ENCODE measurements around the gene ELN.
"Not testable (repeated sequence)": the region's sequence is repeated elsewhere in the genome, so short reads cannot be mapped to it uniquely, and the experiment has no call there.

Gene ELN

DNA sequence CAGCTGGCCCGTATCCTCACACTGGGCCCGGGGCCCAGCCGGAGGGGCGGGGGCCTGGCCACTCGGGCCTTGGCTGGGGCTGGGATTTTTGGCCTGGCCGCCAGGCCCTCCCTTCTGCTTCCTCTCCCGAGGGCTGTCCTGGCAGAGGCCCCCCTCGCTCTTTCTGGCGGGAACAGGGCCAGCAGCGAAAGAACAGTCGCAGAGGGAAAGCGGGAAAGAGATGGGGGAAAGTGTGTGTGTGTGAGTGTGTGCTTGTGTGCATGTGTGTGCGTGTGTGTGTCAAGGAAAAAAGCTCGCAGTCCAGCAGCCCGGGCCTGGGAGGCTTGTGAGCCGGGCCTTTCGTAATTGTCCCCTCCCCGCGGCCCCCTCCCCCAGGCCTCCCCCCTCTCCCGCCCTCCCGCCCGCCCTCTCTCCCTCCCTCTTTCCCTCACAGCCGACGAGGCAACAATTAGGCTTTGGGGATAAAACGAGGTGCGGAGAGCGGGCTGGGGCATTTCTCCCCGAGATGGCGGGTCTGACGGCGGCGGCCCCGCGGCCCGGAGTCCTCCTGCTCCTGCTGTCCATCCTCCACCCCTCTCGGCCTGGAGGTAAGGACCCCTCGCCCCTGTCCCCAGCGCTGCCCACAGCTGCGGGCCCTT is at the start of gene ELN:
Gene ELN (plus strand): TSS at position 491 of the 638 bp plus-strand sequence. CDS start 15 bp downstream, at position 506.
- DNase-seq (ENCODE audit: low read depth) = no peak

DNA sequence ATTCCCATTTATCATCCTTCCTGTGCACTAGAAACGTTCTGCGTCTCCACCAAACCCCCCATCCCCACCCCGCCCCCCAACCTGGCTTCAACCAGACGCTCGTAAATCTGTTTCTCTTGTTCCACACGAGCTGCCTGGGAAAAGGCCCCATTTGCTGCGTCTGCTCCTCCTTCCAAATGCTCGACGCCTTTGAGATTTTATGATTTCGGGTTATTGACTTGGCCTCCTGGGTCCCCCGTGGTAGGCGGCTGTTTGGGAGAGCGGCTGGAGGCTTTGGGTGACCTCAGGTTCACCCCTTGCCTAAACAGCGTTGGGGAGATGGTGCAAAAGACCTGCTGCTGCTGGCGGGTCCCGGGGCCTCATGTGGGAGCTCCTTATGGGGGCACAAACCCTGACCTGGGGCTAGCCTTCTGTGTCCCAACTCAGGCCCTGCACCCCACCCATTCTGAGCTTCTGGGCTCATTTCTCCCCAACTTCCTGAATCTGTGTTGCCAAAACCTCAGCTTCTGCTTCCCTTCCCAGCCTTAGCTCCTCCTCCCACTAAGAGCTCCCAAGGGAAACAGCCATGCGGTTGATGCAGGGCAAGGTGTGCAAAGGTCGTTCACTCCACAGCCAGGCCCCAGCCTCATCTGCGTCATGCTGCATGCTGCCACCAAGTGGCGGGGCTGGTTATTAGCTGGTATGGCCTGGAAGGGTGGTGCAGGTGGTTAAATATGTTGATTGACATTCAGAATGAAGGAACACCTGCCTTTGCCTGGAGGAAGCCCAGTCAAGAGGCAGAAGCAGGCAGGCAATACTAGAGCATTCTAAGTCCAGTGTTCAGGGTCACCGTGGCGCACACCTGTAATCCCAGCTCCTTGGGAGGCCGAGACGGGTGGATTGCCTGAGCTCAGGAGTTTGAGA is 49.1 kb upstream of the ELN start:
- DNase-seq (ENCODE audit: low read depth) = no peak

DNA sequence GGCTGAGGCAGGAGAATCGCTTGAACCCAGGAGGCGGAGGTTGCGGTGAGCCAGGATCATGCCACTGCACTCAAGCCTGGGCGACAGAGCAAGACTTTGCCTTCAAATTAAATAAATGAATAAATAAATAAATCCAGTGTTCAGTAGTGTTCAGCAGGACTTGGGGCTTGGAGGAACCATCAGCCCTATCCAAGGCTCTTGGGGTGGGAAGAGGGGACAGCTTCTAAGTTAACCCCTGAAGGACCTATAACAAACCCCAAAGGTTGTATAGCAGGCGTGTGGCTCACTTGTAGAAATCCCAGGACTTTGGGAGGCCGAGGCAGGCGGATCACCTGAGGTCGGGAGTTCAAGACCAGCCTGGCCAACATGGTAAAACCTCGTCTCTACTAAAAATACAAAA is 48.3 kb upstream of the ELN start:
- DNase-seq (ENCODE audit: low read depth) = not testable (repeated sequence)

DNA sequence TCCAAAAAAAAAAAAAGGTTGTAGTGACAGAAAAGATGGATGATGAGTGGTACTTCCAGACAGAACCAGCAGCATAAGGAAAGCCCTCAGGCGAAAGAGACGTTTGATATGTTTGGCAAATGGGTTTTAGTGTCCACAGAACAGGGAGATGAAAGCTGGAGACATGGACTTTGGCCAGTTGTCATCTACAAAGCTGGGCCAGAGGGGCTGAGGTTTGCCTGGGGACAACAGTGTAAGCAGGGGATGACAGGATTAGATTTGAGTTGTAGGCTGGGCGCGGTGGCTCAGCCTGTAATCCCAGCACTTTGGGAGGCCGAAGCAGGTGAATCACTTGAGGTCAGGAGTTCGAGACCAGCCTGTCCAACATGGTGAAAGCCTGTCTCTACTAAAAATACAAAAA is 47.8 kb upstream of the ELN start:
- no peak for DNase-seq (ENCODE audit: low read depth)

DNA sequence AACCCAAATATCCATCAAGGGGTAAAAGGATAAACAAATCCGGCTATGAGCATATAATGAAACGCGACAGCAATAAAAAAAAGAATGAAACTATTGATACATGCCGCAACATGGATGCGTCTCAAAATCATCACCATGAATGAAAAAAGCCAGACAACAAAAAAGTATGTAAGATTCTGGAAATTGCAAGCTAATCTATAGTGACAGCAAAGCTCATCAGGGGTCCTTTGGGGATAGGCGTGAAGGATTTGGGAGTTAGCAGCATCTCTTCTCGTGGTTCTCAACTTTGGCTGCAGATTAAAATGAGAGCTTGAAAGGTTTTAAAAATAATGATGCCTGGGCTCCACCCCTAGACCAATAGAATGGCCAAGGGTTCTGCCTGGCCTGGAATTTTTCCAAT is 46.0 kb upstream of the ELN start:
- no peak for DNase-seq (ENCODE audit: low read depth)

DNA sequence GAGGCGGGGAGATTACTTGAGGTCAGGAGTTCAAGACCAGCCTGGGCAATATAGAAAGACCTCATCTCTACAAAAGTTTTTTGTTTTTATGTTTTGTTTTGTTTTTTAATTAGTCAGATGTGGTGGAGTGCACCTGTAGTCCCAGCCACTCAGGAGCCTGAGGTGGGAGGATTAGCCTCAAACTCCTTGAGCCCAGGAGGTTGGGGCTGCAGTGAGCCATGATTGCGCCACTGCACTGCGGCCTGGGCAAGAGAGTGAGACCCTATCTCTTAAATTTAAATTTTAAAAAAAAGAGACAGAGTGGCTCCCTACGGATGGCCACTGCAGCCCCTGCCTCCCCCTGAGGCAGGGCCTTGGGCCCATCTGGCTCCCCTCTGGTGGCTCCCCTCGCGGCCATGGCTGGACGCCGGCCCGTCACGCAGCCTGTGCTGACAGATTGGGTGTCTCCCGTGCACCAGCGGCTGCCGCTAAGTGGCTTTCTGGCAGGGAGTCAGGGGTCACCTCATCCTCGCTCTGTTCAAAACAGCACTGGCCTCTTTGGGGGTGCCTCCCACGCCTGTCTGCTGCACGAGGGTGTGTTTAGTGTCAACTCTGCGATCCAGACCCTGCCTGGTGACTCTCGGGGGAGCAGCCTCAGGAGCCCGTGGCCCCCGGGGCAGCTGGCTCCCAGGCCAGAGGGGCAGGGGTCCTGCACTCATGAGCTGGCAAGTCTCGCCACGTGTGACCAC is 44.4 kb upstream of the ELN start:
- DNase-seq (ENCODE audit: low read depth) = no peak

DNA sequence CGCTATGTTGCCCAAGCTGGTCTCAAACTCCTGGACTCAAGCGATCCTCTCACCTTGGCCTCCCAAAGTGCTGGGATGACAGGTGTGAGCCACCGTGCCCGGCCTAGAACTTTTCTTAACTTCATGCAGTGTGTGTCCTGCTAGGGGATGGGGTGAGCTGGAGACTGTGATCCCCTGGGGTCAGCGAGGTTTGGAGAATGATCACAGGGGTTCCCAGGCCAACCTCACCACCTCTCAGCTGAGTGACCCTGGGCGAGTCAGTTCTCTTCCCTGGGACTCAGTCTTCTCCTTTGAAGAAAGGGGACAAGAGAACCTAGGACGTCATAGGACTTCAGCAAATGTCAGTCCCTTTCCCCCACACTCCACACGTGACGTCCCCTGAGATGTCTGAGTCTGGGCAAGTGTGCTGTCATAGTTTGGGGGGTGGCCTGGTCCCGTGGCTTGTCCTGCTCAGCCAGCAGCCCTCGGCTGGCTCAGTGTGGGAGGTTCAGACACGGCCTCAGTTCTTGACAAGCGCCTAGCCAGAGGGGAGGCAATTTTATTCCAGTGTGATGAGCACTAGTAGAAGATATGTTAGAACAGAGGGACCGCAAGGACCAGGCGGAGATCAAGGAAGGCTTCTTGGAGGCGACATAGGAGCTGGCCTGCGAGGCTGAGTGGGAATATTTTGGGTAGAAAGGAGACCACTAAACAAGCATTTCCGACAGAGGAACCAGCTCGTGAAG is 43.3 kb upstream of the ELN start:
- DNase-seq (ENCODE audit: low read depth) = no peak

DNA sequence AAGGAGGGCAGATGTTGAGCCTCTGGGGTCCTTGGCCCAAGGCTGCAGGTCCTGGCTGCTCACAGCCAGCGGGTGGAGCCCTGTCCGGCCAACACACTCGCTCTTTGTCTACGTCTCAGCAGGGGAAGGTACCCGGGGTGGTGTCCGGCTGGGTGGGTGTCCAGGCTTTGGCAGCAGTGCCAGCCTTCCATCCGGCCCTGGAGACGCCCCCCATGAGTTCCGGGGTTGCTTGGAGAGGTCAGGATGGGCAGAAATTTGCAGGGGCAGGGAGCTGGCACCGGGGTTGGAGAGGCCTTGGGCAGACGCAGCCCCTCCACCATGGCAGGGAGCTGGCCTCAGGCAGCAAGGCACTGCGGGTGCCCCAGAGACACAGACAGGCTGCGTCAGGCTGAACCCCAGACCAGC is 42.2 kb upstream of the ELN start:
- DNase-seq (ENCODE audit: low read depth) = no peak

DNA sequence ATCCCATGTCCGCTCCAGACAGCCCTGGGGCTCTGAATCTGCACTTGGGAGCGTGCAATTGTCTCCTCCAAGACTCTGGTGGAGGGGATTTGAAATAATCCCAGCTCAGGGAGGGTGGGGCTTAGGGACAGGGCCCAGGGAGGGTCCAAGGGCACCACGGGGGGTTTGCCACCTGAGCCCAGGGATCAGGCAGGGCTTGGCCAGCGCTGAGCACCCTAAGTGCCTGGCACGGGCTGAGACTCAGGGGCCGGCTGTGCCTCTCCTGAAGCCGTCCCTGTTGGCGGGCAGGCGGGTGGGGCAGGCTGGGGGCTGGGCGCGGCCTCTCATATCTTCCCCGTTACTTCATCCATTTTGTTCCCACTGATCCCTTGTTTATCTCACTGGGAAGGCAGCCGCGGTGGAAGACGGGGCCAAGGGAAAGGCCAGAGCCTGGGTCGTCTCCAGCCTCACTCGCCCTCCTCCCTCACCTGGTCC is 41.8 kb upstream of the ELN start:
- DNase-seq (ENCODE audit: low read depth) = no peak

DNA sequence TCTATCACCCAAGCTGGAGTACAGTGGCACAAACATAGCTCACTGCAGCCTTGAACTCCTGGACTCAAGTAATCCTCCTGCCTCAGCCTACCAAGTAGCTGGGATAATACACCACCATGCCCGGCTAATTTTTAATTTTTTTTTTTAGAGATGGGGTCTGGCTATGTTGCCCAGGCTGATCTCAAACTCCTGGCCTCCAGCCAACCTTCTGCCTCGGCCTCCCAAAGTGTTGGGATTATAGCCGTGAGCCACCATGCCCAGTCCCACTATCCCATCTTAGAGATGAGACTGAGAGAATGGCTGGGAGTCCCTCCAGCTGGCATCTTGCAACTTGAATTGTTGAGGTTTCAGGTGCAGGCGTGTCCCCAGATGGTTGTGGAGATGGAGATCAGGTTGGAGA is 40.7 kb upstream of the ELN start:
- no peak for DNase-seq (ENCODE audit: low read depth)

DNA sequence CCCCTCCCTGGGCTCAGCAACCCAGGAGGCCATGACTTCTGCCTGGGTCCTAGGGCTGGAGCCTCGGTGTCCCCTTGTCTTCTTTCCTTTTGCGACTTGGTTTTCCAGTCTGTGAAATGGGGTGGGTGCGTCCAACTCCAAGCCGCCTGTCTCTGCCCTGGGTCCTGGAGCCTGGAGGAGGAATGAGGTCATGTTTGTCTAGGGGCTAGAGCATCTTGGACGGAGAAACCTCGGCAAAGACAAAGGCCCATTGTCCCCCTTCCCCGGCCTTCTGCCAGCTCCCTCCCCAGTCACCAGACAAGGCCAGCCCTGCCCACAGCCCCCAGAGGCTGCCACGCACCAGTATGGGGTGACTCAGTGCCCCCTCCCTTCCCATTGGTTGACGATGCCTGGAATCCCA is 39.8 kb upstream of the ELN start:
- DNase-seq (ENCODE audit: low read depth) = no peak

DNA sequence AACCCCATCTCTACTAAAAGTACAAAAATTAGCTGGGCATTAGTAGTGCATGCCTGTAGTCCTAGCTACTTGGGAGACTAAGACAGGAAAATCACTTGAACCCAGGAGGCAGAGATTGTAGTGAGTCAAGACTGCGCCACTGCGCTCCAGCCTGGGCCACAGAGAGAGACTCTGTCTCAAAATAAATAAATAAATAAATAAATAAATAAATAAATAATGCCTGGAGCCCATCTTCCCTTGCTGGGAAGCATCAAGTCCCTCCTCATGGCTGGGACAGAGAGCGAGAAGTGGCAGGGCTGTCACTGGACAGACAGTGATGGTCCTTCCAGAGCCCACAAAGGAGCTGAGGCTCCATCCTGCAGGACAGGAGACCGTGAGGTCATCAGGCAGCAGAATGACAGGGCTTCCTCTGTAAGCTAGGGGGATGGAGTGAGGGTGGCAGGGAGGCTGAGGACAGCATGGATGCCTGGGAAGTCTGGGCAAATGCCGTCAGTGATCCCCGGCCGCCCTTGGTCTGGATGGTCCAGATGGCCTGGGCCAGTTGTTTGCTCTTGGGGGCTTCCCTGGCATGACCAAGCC is 36.4 kb upstream of the ELN start:
- DNase-seq (ENCODE audit: low read depth) = no peak

DNA sequence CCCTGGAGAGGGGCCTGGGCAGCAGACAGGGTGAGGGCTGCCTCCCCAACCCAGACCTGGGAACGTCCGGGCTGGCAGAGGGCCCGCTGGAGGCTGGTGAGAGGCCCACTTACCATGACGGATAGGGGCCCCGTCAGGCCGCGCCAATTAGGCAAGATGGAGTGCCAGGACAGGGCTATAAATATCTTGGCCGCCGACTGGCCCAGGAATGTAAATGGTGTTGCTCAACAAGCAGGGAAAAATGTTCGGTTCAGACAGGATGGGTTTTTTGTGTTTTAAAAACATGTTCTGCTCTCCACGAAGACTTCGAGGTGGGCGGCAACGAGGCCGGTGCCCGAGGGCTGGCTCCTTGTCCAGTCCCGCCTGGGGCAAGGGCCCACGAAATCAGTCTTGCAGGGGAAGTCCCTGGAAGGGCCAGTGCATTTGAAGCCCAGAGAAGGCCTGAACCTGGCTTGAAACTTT is 35.8 kb upstream of the ELN start:
- DNase-seq (ENCODE audit: low read depth) = no peak

DNA sequence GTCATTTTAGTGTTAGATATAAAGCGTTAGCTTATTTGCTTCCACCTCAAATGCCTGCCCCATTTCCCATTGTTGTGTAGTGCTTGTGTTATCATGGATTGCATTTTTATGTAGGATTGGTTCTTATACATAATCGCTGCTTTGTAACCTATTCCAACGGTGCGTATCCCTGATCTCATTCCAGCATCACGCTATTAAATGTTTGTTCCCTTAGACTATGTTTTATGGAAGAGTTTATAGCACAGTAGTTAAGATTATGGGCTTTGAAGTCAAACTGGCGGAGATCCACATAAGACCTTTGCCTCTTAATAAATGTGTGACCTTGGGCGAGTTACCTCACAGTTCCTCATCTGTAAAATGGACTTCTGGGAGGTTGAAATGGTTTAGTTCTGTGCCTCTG is 34.0 kb upstream of the ELN start:
- no peak for DNase-seq (ENCODE audit: low read depth)

DNA sequence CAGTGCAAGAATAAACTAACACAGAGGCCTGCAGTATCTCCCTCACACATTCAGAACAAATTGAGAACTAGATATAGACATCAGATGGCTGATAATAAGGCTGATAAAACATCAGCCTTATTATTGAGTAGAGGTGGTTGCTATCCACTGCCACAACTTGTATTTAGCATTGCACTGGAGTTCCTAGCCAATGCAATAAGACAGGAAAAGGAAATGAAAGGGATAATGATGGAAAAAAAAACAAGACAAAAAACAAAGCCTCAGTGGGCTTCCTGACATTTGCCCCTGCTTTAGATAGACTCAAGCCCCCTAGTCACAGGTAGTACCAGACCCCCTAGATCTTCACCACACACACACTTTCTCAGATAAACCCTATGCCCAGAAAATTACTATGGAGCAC is 33.2 kb upstream of the ELN start:
- DNase-seq (ENCODE audit: low read depth) = no peak

DNA sequence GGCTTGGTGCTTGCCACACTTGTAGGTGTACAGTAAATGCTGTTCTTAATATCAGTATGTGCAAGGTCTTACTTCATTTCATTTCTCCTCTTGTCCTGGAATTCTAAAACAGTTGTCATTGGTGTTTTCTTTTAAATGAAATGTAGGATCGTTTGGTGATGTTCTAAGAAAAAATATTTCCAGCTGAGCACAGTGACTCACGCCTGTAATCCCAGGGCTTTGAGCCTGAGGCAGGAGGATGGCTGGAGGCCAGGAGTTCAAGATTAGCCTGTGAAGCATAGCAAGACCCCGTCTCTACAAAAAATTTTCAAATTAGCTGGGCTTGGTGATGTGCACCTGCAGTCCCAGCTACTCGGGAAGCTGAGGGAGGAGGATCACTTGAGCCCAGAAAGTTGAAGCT is 32.6 kb upstream of the ELN start:
- no peak for DNase-seq (ENCODE audit: low read depth)

DNA sequence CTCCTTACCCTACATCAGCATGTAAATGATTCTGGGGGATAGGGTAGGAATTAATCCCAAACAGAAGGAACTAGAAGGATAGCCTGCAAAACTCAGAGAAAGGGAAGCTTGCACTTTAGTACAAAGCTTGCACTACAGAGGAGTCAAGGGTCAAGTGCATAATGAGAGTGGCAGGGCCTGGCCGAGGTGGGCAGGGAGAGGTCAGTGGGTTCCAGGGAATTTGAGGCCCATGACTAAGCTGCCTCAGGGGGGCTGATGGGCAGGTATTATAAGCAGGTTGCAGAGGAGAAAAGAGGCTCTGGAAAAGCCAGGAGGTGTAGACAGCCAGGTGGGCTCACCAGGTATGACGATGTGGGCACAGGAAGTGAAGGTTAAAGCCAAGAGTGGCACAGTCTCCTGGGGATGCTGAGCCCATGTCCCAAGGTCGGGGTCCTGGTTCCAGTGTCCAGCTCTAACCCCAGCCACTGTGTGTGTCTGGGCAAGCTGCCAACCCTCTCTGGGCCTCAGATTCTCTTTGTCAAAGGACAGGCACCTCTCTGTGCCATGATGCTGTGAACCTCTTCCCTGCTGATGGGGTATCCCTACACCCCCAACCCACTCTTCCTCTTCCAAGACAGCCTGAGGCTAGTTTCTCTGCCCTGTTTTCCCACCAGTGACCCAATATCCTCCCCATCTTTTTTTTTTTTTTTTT is 32.0 kb upstream of the ELN start:
- no peak for DNase-seq (ENCODE audit: low read depth)

DNA sequence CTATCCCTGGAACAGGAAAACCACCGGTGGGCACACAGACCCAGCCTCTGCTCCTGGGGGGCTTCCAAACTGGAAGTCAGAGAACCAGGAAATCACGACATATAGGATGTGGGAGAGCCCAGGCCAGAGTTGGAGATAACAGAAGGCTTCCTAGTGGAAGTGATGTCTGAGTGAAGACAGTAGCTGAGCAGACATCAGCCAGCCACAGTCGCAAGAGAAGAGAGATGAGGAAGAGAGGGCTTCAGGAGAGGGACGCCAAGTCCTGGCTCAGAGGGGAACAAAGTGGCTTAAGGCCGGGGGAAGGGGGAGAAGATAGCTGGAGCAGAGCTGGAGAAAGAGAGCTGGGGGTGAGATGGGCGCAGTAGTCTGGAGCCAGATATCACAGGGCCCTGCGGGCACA is 30.9 kb upstream of the ELN start:
- DNase-seq (ENCODE audit: low read depth) = no peak

DNA sequence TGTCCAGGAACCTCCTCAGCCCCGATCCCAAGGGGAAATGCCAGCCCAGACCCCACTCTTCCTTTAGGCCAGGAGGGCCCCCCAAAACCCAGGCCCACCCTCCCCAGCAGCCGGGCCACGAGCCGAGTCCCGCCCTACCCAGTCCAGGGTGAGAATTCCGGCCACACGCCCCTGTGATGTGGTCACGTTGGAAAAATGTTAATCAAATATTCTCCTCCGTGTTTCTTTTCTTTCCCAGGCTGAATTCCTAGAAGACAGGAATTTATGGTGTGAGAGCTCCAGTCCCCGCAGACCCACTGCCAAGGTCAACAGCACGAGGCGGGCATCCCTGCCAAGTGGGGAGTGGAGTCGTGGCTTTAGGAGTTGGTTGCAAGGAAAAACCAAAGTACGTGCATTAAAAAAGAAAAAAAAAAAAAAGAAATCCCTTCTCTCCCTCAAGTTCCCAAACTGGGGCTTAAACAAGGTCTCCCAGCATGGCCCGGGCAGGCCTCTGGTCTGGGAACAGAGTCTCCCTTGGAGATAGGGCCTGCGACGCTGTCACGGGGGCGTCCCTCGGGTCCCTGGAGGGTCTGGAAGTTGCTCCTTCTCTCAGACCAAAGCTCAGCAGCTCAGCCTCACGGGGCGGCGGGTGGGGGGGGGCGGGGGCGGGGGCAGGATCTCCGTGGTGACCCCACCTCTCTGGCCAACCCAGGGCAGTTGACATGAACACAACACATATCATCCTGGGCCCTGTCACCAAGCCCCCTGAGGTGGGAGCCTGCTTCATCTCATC is 28.1 kb upstream of the ELN start:
- DNase-seq (ENCODE audit: low read depth) = no peak

DNA sequence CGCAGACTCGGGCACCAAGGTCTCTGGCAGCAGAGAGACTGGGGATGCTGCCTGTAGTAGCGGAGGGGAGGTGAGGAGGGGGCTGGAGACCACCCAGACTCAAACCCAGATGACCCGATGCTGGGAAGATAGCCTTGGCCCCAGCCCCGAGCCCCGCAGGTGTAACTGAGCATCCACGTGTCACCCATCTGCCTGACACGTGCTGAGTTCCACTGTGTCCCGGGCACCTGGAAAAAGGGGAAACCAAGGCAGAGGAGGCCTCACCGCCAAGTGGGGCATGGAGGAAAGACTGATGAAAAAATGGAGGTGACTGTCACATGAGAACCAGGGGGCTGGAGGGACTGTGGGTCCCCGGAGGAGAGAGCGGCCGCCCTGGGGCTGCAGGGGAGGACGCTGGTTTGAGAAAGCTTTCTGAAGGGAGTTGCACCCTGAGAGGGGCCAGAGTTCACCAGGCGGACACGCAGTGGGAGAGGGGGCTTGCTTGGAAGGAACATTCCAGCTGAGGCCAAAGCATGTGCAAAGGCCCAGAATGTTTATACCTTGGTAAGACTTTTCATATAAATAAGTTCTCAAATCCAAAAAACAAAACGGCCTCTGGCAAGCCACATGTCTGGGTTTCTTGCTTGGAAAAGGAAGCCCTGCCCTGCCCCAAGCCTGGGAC is 27.4 kb upstream of the ELN start:
- DNase-seq (ENCODE audit: low read depth) = no peak

All from activated T-helper 9 cell treated with anti-CD3 and anti-CD28 coated beads, Interleukin-2, amount 50 U/mL, for 16 hours (primary cell).